ENCODE data around the gene BPI.
A peak's percentile ranks its signal among the peaks of the same experiment; 100 is the strongest.
"Not testable (repeated sequence)": the region's sequence is repeated elsewhere in the genome, so short reads cannot be mapped to it uniquely, and the experiment has no call there.

The BPI gene

DNA sequence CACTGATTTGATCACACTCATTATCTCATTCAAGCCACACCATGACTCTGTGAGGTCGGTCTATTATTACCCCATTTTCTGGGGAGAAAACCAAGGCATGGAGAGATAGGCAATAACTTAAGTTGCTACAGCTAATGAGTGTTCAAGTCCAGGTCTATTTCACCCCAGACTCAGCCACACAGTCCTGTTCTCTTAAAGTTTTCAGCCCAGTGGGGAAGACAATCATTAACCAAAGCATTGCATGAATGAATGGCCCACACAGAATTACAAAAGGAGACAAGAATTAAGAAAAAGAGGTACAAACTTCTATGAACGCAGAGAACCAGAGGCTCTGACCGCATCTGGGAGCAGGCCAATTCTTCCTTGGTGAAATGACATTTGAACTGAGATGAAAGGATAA, 7.1 kb downstream of the BPI start:
- Histone ChIP-seq H3K9me3 (no peaks in the 10 kb centered on the region), H3K4me3 (ENCODE audit: low read depth in 1 of 2, low read length in 1 of 2) (no peak overlapping the region), H3K27me3 (no peaks in the 10 kb centered on the region), H3K36me3 (peaks cover 79% of the 10 kb centered on the region), H3K27ac (peak overlapping the region; percentile 39), H3K4me1 (ENCODE audit: control insufficient read depth in 1 of 2, insufficient read depth in 1 of 2, low read depth in 1 of 2, low read length in 1 of 2) (peaks cover 22 to 23% of the 10 kb centered on the region in 2 experiments)
- TF ChIP-seq CTCF (IDR thresholded peaks at IDR 0.05): no peak

- no peaks in the 10 kb centered on the region for H3K27me3 ChIP-seq
- H3K36me3 ChIP-seq: peaks cover 83% of the 10 kb centered on the region
- H3K4me1 ChIP-seq (ENCODE audit: control insufficient read depth in 1 of 2, insufficient read depth in 1 of 2, low read depth in 1 of 2, low read length in 1 of 2): peaks cover 18 to 19% of the 10 kb centered on the region in 2 experiments
- no peak overlapping the region for H3K4me3 ChIP-seq (ENCODE audit: low read depth in 1 of 2, low read length in 1 of 2)
- H3K9me3 ChIP-seq: no peaks in the 10 kb centered on the region
- peak overlapping the region; percentile 42 for H3K27ac ChIP-seq
- no peak for TF ChIP-seq CTCF (IDR thresholded peaks at IDR 0.05)
Observed at GRCh38 chr20:38311491-38311890, 7.5 kb downstream of the BPI start.

DNA sequence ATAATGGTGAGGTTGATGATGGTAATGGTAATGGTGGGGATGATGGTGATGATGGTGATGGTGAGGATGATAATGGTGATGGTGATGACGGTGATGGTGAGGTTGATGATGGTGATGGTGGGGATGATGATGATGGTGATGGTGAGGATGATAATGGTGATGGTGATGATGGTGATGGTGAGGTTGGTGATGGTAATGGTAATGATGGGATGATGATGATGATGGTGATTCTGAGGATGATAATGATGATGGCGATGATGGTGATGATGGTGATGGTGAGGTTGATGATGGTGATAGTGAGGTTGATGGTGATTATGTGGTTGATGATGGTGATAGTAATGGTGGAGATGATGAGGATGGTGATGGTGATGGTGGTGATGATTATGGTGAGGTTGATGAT, 9.7 kb downstream of the BPI start:
- Histone ChIP-seq H3K36me3 (peaks cover 95% of the 10 kb centered on the region), H3K27ac (no peak overlapping the region), H3K27me3 (no peaks in the 10 kb centered on the region), H3K9me3 (no peaks in the 10 kb centered on the region), H3K4me3 (ENCODE audit: low read depth in 1 of 2, low read length in 1 of 2) (no peak overlapping the region), H3K4me1 (ENCODE audit: control insufficient read depth in 1 of 2, insufficient read depth in 1 of 2, low read depth in 1 of 2, low read length in 1 of 2) (no peaks in the 10 kb centered on the region)
- TF ChIP-seq CTCF (IDR thresholded peaks at IDR 0.05): no peak

GRCh38 chr20:38314350-38314749, 10.4 kb downstream of the BPI start:
- H3K36me3 ChIP-seq: peaks cover 95% of the 10 kb centered on the region
- not testable (repeated sequence) for H3K27ac ChIP-seq; H3K4me3 ChIP-seq (ENCODE audit: low read depth in 1 of 2, low read length in 1 of 2); H3K4me1 ChIP-seq (ENCODE audit: control insufficient read depth in 1 of 2, insufficient read depth in 1 of 2, low read depth in 1 of 2, low read length in 1 of 2); H3K9me3 ChIP-seq; H3K27me3 ChIP-seq

GRCh38 chr20:38315290-38315966, 11.5 kb downstream of the BPI start:
- no peaks in the 10 kb centered on the region for H3K4me1 ChIP-seq (ENCODE audit: control insufficient read depth in 1 of 2, insufficient read depth in 1 of 2, low read depth in 1 of 2, low read length in 1 of 2)
- H3K27ac ChIP-seq: peak overlapping the region; percentile 44
- TF ChIP-seq CTCF (IDR thresholded peaks at IDR 0.05): no peak
- no peak overlapping the region for H3K4me3 ChIP-seq (ENCODE audit: low read depth in 1 of 2, low read length in 1 of 2)
- H3K9me3 ChIP-seq: no peaks in the 10 kb centered on the region
- H3K36me3 ChIP-seq: peaks cover 95% of the 10 kb centered on the region
- H3K27me3 ChIP-seq: no peaks in the 10 kb centered on the region

DNA sequence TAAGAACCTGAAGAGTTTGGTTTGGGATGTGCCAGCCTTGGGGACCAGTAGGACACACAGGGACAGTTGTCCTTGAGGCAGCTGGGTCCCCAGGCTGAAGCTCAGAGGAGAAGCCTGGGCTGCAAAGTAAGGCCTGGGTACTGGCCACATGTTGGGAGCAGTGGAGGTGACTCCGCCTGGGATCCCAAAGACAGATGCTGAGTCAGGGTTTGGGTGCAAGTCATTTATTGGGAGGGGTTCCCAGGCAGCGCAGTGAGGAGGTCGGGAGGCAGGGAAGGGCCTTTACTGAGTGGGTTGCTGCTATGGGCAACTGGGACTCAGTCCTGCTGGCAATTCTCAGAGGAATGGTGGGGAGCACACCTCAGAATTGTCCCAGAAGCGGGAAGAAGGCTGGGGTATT, 12.4 kb downstream of the BPI start:
- H3K27ac ChIP-seq: peak overlapping the region; percentile 61
- H3K36me3 ChIP-seq: peaks cover 95% of the 10 kb centered on the region
- no peaks in the 10 kb centered on the region for H3K4me1 ChIP-seq (ENCODE audit: control insufficient read depth in 1 of 2, insufficient read depth in 1 of 2, low read depth in 1 of 2, low read length in 1 of 2)
- H3K9me3 ChIP-seq: no peaks in the 10 kb centered on the region
- H3K4me3 ChIP-seq (ENCODE audit: low read depth in 1 of 2, low read length in 1 of 2): no peak overlapping the region
- no peaks in the 10 kb centered on the region for H3K27me3 ChIP-seq
- no peak for TF ChIP-seq CTCF (IDR thresholded peaks at IDR 0.05)
